Pulmonary artery endothelial cell (primary cell): ENCODE data around the gene DHRS3. TPM values are rescaled to one million over a fixed set of nuclear protein-coding genes. Genes with fewer than 3 reads are reported as not detected.
"Not testable (repeated sequence)": the region's sequence is repeated elsewhere in the genome, so short reads cannot be mapped to it uniquely, and the experiment has no call there.

Source experiments
- DNase-seq: peaks from one replicate; pipeline ENCODE4 v3.0.0-alpha.2; 2011; ENCODE audit warnings: low read depth, low spot score
- total RNA-seq: library from RNA; depleted of rRNA; stranded (reverse); fragments of >200 nt; gene quantifications from 2 replicates; pipeline ENCODE4 v1.2.3, GENCODE V29; 2014

DHRS3 gene
- total RNA-seq, 1 donor from 2014 or later = 37.1 TPM

- no peak for DNase-seq
These were observed 39.1 kb downstream of the DHRS3 start for GRCh38 chr1:12578860-12579422.

DNA sequence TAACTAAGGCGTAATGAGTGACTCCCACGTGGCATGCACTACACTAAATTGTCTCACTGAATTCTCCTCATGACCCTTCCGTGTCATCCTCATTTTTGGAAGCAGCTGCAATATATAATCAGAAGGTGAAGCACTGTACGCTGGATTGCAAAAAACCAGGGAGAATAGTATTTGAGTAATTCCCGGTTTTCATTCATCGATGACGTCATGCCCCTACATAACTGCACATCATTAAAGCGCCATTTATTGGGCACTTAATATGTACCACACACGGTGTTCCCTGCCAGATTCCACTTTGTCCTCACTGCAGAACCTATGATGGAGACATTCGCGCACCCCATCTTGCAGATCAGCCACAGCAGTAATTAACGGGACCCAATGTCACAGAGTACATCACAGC lies 41.0 kb downstream of the DHRS3 start:
- DNase-seq = no peak

- DNase-seq = no peak
These were observed 43.3 kb downstream of the DHRS3 start for GRCh38 chr1:12574757-12575139.

GRCh38 chr1:12573015-12573825 lies 44.8 kb downstream of the DHRS3 start:
- no peak for DNase-seq

GRCh38 chr1:12572522-12572921 lies 45.5 kb downstream of the DHRS3 start:
- DNase-seq = no peak

DNA sequence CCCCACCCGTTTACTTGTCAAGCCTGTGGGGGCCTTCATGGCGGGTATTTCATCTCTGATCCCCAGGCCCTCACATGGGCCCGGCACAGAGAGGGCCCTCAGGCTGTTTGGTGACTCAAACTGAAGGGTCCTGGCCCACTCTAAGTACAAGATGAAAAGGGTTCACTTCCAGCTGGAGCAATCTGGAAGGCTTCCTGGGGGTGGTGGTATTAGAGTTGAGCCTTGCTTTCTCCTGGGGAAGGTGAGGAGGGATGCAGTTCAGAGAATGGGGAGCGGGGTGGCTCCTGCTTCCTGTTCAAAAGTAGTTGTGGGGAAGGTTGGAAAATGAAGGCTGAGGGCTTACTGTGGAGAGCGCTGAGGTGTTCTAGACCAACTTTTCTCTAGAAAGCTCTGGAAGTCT lies 47.7 kb downstream of the DHRS3 start:
- no peak for DNase-seq

DNA sequence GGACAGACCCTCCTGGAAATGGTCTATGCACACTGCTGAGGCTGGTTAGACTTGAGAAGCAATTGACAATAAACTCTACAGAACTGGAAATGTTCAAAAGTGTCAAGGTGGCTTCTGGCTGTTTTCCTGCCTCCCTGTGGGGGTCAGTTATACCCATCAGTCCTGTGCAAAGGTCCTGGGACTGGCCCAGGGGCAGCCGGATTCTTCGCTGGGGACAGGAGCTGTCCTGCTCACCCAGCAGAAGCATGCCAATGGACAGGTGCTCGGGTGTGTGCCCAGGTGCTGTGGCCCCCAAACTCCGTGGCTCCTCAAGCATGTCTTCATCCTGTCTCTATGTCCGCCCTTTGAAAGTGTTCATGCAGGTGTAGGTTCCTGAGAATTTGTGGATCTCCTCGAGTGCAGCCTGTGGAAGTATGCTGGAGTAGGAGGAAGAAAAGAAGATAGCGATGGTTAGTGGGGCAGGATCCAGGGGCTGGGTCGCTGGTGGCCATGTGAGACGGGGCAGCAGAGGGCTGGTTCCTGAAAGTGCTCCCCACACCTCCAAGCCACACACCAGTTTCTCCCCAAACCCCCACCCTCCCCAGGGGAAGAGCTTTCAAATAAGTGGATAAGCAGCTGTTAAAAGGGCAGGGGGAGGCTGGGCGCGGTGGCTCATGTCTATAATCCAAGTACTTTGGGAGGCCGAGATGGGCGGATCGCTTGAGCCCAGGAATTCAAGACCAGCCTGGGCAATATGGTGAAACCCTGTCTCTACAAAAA lies 49.8 kb downstream of the DHRS3 start:
- no peak for DNase-seq

DNA sequence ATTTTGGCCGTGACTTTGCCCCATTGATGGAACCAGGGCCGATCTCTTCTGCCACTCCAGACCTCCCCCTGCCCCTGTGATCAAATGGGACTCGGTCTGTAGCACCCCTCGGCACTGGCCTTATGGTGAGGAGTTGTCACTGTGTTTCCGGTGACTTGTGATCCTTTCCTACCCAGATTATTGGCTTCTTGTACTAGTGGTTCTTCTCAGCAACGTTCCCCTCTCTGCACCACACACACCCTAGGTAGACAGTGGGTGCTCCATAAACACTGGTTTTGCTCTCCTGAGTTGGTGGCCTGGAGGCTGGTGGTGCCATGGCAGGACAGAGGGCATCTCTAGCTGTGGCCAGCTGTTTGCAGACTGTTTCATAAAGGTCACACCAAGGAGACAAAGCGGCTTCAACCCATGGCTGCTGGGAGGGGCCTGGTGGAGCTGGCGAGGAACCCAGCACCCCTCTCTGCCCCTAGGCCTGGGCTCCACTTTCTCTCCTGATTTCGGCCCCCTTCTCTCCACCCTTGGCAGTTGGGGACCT lies 50.7 kb downstream of the DHRS3 start:
- DNase-seq = no peak

DNA sequence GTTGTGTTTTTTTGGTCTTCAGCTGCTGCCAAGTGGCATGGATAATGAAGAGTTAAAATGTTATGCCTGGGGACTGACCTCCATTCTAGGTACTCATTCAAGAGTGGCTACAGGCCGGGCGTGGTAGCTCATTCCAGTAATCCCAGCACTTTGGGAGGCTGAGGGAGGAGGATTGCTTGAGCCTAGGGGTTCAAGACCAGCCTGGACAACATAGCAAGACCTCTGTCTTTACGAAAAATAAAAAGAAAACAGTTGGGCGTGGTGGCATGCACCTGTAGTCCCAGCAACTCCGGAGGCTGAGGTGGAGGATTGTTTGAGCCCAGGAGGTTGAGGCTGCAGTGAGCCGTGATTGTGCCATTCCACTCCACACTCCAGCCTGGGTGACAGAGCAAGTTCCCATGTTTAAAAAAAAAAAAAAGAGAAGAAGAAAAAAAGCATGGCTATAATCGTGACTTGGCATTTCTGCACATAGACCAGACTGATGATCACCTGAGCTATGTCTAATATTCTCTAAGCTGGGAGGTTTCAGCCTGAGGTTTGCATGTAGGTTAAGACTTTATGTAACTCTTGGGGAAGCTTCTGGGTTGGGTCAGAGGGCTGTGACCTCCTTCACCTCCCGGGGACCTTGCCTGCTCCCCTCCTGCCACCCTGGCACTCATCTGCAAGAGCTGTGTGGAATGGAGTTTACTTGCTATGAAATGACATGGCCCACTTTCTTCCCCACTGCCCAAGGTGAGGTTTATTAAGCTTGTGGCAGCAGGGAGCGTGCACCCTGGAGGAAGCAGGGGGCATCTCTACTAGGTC lies 51.3 kb downstream of the DHRS3 start:
- DNase-seq = no peak

GRCh38 chr1:12565966-12566352 lies 52.1 kb downstream of the DHRS3 start:
- no peak for DNase-seq

GRCh38 chr1:12565094-12565965 lies 52.7 kb downstream of the DHRS3 start:
- no peak for DNase-seq

DNA sequence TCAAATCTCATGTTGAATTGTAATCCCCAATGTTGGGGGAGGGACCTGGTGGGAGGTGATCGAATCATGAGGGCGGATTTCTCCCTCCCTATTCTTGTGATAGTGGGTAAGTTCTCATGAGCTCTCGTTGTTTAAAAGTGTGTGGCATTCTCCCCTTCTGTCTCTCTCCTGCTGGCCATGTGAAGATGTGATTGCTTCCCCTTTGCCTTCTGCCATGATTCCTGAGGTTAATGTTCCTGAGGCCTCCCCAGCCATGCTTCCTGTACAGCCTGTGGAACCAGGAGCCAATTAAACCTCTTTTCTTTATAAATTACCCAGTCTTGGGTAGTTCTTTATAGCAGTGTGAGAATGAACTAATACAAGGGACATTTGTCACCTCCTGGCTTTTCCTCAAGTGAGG lies 53.8 kb downstream of the DHRS3 start:
- not testable (repeated sequence) for DNase-seq

DNA sequence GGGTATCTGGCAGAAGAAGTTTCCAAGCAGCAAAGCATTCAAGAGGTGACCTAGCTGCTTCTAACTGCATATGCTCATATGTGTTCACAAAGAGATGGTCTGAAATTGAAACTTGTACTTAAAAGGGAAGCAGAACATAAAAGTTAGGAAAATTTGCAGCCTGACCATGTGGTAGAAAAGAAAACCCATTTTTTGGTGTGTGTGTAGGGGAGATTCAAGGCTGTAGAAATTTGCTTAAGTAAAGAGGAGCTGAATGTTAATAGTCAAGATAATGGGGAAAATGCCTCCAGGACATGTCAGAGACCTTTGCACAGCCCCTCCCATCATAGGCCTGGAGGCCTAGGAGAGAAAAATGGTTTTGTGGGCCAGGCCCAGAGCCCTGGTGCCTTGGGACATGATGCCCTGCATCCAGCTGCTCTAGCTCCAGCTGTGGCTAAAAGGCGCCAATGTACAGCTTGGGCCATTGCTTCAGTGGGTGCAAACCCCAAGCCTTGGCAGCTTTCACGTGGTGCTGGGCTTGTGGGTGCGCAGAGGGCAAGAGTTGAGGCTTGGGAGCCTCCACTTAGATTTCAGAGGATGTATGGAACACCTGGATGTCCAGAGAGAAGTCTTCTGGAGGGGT lies 54.9 kb downstream of the DHRS3 start:
- DNase-seq = no peak

DNA sequence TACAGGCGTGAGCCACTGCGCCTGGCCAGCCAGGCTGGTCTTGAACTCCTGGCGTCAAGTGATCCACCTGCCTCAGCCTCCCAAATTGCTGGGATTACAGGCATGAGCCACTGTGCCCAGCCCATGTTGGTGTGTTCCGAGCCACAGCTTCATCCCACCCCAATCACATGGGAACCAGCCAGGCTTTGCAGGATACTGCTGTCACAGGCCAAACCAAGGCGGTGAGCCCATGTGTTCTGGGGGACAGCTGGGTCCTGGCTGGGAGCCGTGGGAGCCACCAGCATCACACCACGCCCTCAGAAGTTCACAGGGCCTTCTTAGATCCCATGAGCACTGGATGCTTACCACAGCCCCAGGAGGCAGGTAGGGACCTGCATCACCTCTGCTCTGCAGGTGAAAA lies 56.9 kb downstream of the DHRS3 start:
- DNase-seq = no peak

DNA sequence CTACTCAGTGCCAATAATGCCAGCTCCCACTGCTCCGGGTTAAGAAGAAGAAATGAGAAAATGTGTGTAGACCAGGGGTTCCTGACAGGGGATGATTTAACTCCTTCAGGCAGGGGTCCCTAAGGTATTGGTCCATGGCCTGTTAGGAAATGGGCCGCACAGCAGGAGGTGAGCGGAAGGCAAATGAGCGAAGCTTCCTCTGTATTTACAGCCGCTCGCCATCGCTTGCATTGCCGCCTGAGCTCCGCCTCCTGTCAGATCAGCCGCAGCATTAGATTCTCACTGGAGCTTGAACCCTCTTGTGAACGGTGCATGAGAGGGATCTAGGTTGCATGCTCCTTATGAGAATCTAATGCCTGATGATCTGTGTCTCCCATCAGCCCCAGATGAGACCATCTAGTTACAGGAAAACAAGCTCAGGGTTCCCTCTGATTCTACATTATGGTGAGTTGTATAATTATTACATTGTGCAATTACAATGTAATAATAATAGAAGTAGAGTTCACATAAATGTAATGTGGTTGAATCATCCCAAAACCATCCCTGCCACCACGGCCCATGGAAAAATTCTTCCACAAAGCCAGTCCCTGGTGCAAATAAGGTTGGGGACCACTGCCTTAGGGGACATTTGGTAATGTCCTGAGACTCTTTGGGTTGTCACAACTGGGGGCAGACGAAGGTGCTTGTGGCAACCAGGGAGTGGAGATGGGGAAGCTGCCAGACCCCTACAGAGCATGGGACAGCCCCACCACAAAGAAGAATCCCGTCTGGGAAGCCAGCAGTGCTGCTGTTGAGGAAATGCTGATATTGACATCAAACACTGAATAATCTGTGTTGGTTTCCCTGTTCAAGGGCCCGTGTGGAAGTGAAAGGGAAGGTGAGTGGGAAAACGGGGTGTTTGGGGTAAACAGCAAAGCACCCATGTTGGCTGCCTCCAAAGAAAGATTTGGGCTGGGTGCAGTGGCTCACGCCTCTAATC lies 60.8 kb downstream of the DHRS3 start:
- no peak for DNase-seq

- no peak for DNase-seq
These were observed 61.6 kb downstream of the DHRS3 start for GRCh38 chr1:12556368-12556930.

DNA sequence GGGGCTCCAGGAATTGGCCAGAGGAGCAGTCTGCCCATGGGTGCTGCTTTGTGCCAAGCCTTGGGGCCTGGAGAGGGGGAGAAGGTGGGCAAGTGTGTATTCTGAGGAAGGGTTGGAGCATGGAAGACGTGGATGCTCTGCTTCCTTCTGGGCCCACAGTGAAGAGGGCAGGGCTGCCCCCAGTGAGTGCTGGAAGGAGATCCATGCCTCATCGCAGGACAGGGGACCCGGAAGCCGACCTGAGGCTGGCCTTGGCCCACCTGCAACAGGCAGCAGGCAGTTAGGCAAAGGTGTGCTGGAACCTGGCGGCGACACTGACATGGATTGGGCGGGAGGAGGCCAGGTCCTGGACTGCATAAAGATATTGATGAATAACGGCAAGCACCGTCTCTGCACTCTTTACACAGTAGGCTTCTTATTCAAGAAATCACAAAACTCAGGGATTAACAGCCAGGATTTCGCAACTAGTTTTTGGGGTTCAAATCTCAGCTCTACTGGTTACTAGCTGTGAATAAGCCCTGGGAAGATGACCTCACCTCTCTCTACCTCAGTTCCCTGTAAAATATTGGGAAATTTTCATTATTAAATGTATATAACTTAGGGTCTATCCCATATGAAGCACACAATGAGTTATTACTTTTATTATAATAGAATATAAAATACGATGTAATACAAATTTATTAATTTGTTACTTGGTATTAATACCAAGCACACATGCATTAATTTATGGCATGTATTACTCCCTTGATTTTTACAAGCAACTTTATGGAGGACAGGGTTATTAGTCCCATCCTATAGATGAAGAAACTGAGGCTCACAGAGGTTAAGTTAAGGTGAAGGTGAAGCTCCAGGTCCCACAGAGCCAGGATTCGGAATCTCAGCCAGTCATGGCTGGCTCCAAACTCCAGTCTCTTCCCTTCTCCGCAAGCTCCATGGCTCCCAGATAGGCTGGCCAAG lies 62.3 kb downstream of the DHRS3 start:
- no peak for DNase-seq
